AG09309 (cell line): ENCODE measurements around the gene VDR.
"Not testable (repeated sequence)": the region's sequence is repeated elsewhere in the genome, so short reads cannot be mapped to it uniquely, and the experiment has no call there.

Source experiments
- DNase-seq: peaks from one replicate; pipeline ENCODE4 v3.0.0-alpha.2; 2010; ENCODE audit warnings: low read depth
- H3K4me3 ChIP-seq: 2 replicates; pipeline ENCODE4 v1.5.1; 2011; ENCODE audit warnings: mild to moderate bottlenecking, low read depth, low read length, moderate library complexity; ENCODE audit not compliant: control insufficient read depth
- CTCF ChIP-seq: IDR thresholded peaks from 2 replicates; pipeline ENCODE4 v1.5.1; 2011; ENCODE audit warnings: mild to moderate bottlenecking, low read depth, low read length, inconsistent platforms; ENCODE audit not compliant: insufficient read depth, control insufficient read depth; ENCODE audit errors: missing control alignments

VDR gene

GRCh38 chr12:47813511-47814196, 91.1 kb downstream of the VDR start:
- no peak for TF ChIP-seq CTCF
- DNase-seq, result no peak
- peak overlapping the region; percentile 39 for H3K4me3 ChIP-seq

GRCh38 chr12:47812797-47813510, 91.8 kb downstream of the VDR start:
- no peak for TF ChIP-seq CTCF
- H3K4me3 ChIP-seq, result peak overlapping the region; percentile 39
- DNase-seq, result no peak

GRCh38 chr12:47811581-47812484, 93.0 kb downstream of the VDR start:
- no peak for TF ChIP-seq CTCF
- DNase-seq, result peak; percentile 62
- H3K4me3 ChIP-seq, result no peak overlapping the region

GRCh38 chr12:47811072-47811396, 93.8 kb downstream of the VDR start:
- H3K4me3 ChIP-seq, result no peak overlapping the region
- no peak for DNase-seq
- TF ChIP-seq CTCF, result no peak

- H3K4me3 ChIP-seq, DNase-seq: not testable (repeated sequence)
Observed at GRCh38 chr12:47809518-47809917, 95.3 kb downstream of the VDR start.

GRCh38 chr12:47808574-47809365, 96.0 kb downstream of the VDR start:
- DNase-seq, result no peak
- no peak for TF ChIP-seq CTCF
- no peak overlapping the region for H3K4me3 ChIP-seq
